Muscle layer of duodenum (tissue), 2 donors: Measurements from ENCODE around the gene EQTN.

ENCODE experiments used
- H3K27ac ChIP-seq: one replicate; pipeline ENCODE4 v1.7.0; 2013; ENCODE audit warnings: mild to moderate bottlenecking, low read length
- H3K27me3 ChIP-seq: one replicate; pipeline ENCODE4 v1.7.0; 2013; ENCODE audit warnings: low read depth, mild to moderate bottlenecking, control low read depth, low read length
- H3K36me3 ChIP-seq, 2 donors: one replicate each; pipeline ENCODE4 v1.7.0; 2013; ENCODE audit warnings: low read length in 2 of 2, control low read depth in 1 of 2, mild to moderate bottlenecking in 1 of 2; ENCODE audit not compliant: insufficient read depth in 2 of 2, control insufficient read depth in 1 of 2
- H3K4me1 ChIP-seq, 2 donors: one replicate each; pipeline ENCODE4 v1.7.0; 2013; ENCODE audit warnings: low read length in 2 of 2, mild to moderate bottlenecking in 2 of 2, control low read depth in 1 of 2, moderate library complexity in 1 of 2; ENCODE audit not compliant: insufficient read depth in 2 of 2, control insufficient read depth in 1 of 2
- H3K4me3 ChIP-seq, 2 donors: one replicate each; pipeline ENCODE4 v1.7.0; 2013; ENCODE audit warnings: low read length in 2 of 2, low read depth in 1 of 2, mild to moderate bottlenecking in 1 of 2
- H3K9me3 ChIP-seq, 2 donors: one replicate each; pipeline ENCODE4 v1.7.0; 2013; ENCODE audit warnings: low read length in 2 of 2, control low read depth in 1 of 2, mild to moderate bottlenecking in 1 of 2; ENCODE audit not compliant: control insufficient read depth in 1 of 2
- donor health status: healthy.

EQTN gene

DNA sequence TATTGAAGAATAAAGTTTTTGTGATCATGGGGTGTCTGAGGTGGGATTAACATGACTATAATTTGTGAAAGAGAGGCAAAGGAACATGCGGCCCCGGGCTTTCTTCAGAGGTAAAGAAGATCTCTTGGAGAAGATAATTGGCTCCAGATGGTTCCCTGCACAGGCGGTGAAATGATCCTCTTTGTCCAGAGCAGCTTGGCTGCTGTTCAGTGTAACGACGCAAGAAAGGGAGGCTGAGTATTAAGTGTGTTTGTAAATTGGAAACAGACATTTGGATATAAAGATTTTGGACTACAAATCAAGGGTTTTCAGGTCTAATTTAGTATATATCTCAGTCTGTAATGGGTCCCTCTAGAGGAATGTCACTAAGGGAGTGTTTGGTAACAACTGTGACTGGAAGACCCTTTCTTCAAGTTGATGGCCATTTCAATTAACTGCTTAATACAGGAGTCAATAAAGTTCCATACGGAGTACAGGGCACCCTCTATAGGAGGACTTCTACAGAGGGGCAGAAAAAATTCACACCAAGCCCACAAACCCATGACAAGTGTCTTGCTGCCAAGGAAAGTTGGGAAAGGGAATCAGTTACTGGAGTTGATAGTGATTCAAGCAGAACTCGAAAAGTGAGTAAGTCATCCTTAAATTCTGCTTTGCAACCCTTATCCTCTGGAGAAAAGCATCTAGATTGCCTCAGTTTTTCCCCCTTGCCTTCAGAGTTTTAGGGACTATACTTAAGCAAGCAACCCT is 4.1 kb downstream of the EQTN start:
- no peak overlapping the region for H3K4me3 ChIP-seq
- H3K4me1 ChIP-seq, result no peaks in the 10 kb centered on the region
- no peak overlapping the region for H3K27ac ChIP-seq
- H3K36me3 ChIP-seq, result no peaks in the 10 kb centered on the region
- H3K9me3 ChIP-seq, result no peaks in the 10 kb centered on the region
- H3K27me3 ChIP-seq, result no peaks in the 10 kb centered on the region

DNA sequence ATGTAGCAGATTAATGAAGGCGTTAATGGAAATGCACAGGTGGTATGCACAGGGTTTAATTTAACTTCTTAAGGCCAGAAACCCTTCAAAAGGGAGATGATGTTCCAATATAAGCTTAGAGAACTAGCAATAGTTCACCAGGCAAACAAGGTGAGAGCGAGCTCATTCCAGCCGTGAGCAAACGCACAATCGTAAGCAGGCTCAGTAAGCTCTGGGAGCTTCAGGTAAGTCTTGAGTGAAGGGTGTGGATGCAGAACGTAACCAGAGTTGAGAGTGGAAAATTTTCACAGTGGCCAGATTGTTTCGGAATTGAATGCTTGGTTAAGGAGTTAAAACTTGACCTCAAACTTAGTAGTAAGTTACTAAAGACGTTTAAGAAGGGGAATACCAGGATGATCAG is 5.7 kb downstream of the EQTN start:
- Histone ChIP-seq H3K4me3 (no peak overlapping the region), H3K9me3 (no peaks in the 10 kb centered on the region), H3K27me3 (no peaks in the 10 kb centered on the region), H3K27ac (no peak overlapping the region), H3K4me1 (no peaks in the 10 kb centered on the region), H3K36me3 (no peaks in the 10 kb centered on the region)

DNA sequence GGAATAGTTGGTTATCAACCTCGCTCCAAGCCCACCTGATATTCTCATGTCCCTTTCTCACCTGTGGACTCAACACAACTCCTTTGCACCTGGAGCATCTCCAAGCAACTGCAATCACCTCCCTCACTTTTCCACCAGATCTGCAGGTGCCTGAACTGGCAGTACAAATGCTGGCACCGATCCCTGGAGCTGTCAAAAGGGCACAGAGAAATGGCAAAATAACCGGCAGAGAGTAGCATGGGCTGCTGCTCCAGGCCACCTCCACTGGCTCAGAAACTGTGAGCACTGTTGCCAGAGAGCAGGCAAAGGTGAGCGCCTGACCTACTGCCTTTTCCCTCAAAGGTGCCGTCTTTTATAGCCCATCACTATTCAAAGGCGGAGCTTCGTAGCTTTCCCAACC is 14.7 kb downstream of the EQTN start:
- H3K4me3 ChIP-seq, result no peak overlapping the region
- H3K4me1 ChIP-seq, result no peaks in the 10 kb centered on the region
- no peaks in the 10 kb centered on the region for H3K36me3 ChIP-seq
- H3K9me3 ChIP-seq, result no peaks in the 10 kb centered on the region
- no peak overlapping the region for H3K27ac ChIP-seq
- H3K27me3 ChIP-seq, result no peaks in the 10 kb centered on the region

DNA sequence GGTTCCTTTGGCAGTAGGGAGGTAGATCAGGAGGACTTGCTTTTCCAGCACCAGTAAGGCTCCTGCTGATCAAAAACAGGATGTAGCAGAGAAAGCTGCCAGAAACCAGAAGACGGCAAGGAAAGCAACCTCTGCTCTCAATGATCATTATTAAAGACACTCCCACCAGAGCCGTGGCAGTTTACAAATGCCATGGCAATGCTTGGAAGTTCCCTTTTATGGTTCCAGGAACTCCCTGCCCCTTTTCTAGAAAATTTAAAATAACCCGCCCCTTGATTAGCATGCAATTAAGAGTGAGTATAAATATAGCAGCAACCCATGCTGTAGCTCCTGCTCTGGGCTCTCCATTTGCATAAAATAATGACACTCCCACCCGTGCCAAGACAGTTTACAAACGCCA is 16.1 kb downstream of the EQTN start:
- peak overlapping the region in 1 of 2 donors; percentile 4 for H3K4me3 ChIP-seq

DNA sequence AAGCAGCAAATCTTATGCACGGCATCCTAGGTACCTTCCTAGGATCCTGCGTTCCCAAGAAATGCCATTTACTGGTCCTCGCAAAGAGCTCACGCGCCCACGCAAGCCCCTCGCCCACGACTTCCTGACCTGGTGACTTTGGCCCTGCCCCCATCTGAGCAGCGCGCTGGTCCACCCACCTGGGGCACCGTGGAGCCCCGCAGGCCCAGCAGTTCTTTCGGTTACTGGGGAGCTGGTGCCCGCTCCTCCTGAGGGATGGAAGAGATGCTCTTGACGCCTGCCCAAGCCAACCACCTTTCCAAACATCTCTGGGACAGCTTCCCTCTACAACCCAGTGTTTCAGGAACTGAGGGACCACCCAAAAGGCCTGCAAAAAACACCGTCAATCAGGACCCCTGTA is 16.7 kb downstream of the EQTN start:
- Histone ChIP-seq H3K27me3 (no peaks in the 10 kb centered on the region), H3K4me3 (no peak overlapping the region), H3K4me1 (no peaks in the 10 kb centered on the region), H3K9me3 (no peaks in the 10 kb centered on the region), H3K27ac (no peak overlapping the region), H3K36me3 (no peaks in the 10 kb centered on the region)

More for the DNA sequence above, 16.1 kb downstream of the EQTN start:
- H3K27ac ChIP-seq, result no peak overlapping the region
- H3K27me3 ChIP-seq, result no peaks in the 10 kb centered on the region
- H3K4me1 ChIP-seq, result no peaks in the 10 kb centered on the region
- no peaks in the 10 kb centered on the region for H3K36me3 ChIP-seq
- no peaks in the 10 kb centered on the region for H3K9me3 ChIP-seq

DNA sequence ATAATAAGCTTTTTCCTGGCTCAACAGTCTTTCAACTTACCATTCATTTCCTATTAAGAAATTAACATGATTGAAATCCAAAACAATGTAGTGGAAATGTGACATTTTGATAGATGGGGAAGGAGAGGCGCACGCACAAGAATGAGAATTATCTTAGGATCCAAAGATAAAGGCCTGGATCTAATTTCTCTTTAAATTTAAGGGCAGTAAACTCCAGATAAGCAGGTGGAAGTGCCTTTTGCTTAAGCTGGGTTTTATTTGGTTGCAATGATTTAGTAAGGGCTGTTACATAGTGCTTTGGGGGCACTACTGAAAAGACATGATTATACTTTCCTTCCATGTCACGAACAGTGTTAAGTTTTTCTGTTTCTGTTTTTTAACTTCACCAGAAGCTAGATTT is 17.3 kb downstream of the EQTN start:
- no peaks in the 10 kb centered on the region for H3K9me3 ChIP-seq
- H3K27ac ChIP-seq, result no peak overlapping the region
- no peaks in the 10 kb centered on the region for H3K36me3 ChIP-seq
- H3K4me3 ChIP-seq, result no peak overlapping the region
- no peaks in the 10 kb centered on the region for H3K27me3 ChIP-seq
- H3K4me1 ChIP-seq, result no peaks in the 10 kb centered on the region

DNA sequence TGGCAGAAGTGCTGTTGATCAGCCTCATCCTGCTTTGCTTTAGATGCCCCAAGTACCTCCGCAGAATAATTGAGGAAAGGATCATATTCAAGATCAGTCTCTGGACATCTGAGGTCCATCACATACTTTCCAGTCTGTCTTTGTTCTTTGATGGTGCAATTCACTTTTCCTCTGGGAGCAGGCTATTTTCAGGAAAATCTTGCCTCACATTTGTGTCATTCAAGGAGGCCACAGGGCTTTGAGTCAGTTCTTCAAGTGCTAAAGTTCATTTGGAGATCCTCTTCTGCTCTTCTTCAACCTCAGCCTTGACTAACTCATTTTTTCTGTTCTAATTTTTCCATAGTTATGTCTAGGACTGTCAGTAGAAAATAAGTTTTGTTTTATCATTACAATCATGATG is 18.6 kb downstream of the EQTN start:
- H3K4me3 ChIP-seq, result no peak overlapping the region
- H3K36me3 ChIP-seq, result no peaks in the 10 kb centered on the region
- H3K27ac ChIP-seq, result no peak overlapping the region
- no peaks in the 10 kb centered on the region for H3K27me3 ChIP-seq
- H3K9me3 ChIP-seq, result no peaks in the 10 kb centered on the region
- H3K4me1 ChIP-seq, result no peaks in the 10 kb centered on the region

DNA sequence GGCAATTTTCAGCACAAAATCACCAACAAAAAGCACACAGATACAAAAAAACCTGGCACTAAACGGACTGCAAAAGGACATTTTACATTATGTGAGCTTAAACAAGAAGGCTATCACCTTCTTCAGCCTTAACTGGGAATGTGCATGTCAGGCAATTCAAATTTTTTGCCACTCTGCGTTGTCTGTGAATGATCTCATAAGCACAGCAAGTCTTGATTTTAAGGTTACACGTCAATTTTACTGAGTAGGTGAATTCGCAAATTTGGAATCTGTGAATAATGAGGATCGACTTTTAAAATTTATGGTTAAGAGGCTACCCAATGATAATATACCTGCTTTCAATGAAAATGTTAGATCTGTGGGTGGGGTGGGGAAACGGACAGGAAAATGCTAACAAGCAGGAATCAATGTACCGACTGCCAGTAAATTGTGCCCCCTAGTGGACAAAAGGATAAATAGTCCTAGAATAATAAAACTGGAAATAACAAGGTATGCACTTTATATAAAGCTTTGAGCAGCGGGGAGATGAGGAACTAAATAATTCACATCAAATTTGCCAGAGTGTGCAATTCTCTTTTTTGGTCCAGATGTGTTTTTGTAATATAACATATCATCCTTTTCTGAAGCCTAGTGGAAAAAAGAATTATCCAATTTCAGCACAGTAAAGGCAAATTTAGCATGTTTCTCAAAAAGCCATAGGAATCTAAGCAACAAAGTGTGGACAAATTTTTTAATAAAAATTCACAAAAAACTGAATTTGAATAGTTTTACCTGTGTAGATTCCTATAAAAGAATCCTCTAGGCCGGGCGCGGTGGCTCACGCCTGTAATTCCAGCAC is 20.5 kb downstream of the EQTN start:
- H3K36me3 ChIP-seq, result no peaks in the 10 kb centered on the region
- H3K4me3 ChIP-seq, result peak overlapping the region; percentile 39 to 40
- no peaks in the 10 kb centered on the region for H3K4me1 ChIP-seq
- H3K27ac ChIP-seq, result no peak overlapping the region
- no peaks in the 10 kb centered on the region for H3K9me3 ChIP-seq
- H3K27me3 ChIP-seq, result no peaks in the 10 kb centered on the region

DNA sequence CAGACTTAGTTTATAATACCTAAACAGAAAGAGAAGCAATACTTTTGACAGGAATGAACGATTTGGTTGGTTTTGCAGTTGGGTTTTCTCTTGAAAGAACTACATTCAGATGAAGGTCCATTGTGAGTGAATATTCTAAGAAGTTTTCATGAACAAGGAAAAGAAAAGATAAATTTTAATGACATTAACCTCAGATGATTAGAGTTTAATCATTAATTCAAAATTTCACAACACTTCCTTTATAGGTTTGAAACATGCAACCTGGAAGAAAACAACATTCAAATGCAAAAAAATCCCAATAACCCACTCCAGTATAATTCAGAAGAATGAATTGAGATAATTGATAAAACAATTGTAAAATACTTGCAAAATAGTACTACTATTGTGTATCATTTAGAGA is 23.8 kb downstream of the EQTN start:
- Histone ChIP-seq H3K36me3 (no peaks in the 10 kb centered on the region), H3K9me3 (no peaks in the 10 kb centered on the region), H3K4me3 (no peak overlapping the region), H3K27me3 (no peaks in the 10 kb centered on the region), H3K27ac (no peak overlapping the region), H3K4me1 (no peaks in the 10 kb centered on the region)

DNA sequence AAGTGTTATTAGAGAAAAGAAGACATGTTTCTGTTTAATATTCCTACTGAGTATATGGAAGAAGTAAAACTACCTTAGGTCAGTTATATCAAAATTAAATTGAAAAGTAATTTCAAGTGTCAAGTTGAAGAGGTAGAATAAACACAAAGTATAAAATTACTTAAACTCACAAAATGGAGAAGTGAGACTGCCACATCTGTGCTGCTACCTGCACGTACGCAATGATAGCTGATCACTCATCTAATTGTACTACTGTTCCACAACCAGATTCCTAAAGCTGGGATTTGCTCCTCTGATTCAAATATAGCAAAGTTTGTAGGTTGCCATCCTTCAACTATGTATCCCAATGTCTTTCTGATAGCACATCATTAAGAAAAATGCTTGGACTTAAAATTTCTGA is 24.8 kb downstream of the EQTN start:
- Histone ChIP-seq H3K27me3 (no peaks in the 10 kb centered on the region), H3K27ac (no peak overlapping the region), H3K36me3 (no peaks in the 10 kb centered on the region), H3K9me3 (no peaks in the 10 kb centered on the region), H3K4me1 (no peaks in the 10 kb centered on the region), H3K4me3 (no peak overlapping the region)

DNA sequence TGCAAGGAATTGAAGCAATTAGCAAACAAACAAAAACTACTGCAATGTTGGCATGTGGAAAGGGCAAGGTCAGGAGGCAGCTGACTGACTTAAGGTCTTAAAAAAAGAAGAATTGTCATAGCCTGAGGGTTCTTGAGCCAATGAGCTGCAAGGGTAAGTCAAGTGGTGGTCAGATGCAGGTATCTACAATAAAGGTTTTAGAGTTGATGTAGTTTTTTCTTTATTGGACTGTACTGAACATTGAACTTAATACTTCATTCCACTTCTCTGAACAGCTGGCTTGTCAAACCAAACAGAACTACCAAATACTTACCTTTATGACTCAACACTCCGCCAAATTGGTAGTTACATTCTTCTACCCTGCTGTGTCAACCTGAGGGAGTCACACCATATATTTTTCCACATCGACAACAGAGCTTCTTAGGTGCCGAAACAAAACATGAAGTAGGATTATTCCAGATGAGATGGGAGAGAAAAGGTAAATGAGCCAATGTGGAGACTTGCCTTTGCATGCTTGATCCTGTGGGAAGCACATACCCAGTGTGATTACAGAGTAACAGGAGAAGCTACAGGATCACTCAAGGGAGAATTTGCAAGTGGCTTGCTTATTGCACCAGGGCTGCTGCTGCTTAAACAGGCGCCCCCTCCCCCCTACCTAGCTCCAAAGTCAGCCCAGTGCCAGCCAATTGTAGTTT is 35.3 kb downstream of the EQTN start:
- no peaks in the 10 kb centered on the region for H3K4me1 ChIP-seq
- H3K4me3 ChIP-seq, result no peak overlapping the region
- H3K36me3 ChIP-seq, result no peaks in the 10 kb centered on the region
- H3K9me3 ChIP-seq, result no peaks in the 10 kb centered on the region
- no peak overlapping the region for H3K27ac ChIP-seq
- no peaks in the 10 kb centered on the region for H3K27me3 ChIP-seq
